ENCODE measurements around the gene TOGARAM2.

The TOGARAM2 gene

GRCh38 chr2:28948160-28948559 lies 32.9 kb upstream of the TOGARAM2 start:
- no peak overlapping the region for H4K12ac ChIP-seq (ENCODE audit: low read depth, low read length)
- H2BK12ac ChIP-seq (ENCODE audit: low read length) = no peak overlapping the region
- H4K91ac ChIP-seq (ENCODE audit: low read depth, low read length) = no peak overlapping the region
- no peak overlapping the region for H3K27ac ChIP-seq (ENCODE audit: low read depth, low read length)
- peaks cover 8 to 25% of the 10 kb centered on the region in 2 experiments for H3K36me3 ChIP-seq (ENCODE audit: control insufficient read depth in 1 of 2, insufficient read depth in 2 of 2, low read length in 2 of 2)
- no peak overlapping the region for H2AFZ ChIP-seq (ENCODE audit: insufficient read depth, low read length, poor library complexity)
- H3K9me3 ChIP-seq (ENCODE audit: insufficient read depth, low read depth, low read length) = peaks cover 3% of the 10 kb centered on the region
- no peaks in the 10 kb centered on the region for H3K27me3 ChIP-seq (ENCODE audit: insufficient read depth, low read length)
- H2BK5ac ChIP-seq (ENCODE audit: low read depth, low read length, poor library complexity) = no peak overlapping the region
- no peak overlapping the region for H3K18ac ChIP-seq (ENCODE audit: low read length)
- no peak for DNase-seq
- no peak overlapping the region for H3K4ac ChIP-seq (ENCODE audit: low read depth, low read length)
- no peaks in the 10 kb centered on the region for H3K79me1 ChIP-seq (ENCODE audit: low read length)
- H4K8ac ChIP-seq (ENCODE audit: low read depth, low read length) = no peak overlapping the region
- H2BK120ac ChIP-seq (ENCODE audit: insufficient read depth, low read length, poor library complexity) = no peak overlapping the region
- H3K4me3 ChIP-seq (ENCODE audit: low read depth, low read length) = no peak overlapping the region
- H3K4me1 ChIP-seq (ENCODE audit: control insufficient read depth in 1 of 2, insufficient read depth in 2 of 2, low read length in 2 of 2) = no peaks in the 10 kb centered on the region
- H3K14ac ChIP-seq (ENCODE audit: low read length) = no peak overlapping the region
- no peak overlapping the region for H3K9ac ChIP-seq (ENCODE audit: low read length)
- H3K79me2 ChIP-seq (ENCODE audit: control insufficient read depth, insufficient read depth, low read length, poor library complexity) = no peaks in the 10 kb centered on the region
- no CpG with 5 or more reads among the region's 2 CpGs for WGBS (ENCODE audit: extremely low coverage, insufficient coverage, insufficient read length)
- H2AK5ac ChIP-seq (ENCODE audit: low read length) = no peak overlapping the region
- H3K23ac ChIP-seq (ENCODE audit: low read length) = no peak overlapping the region
- no peak overlapping the region for H3K4me2 ChIP-seq (ENCODE audit: low read length)

- Histone ChIP-seq H3K27me3 (ENCODE audit: insufficient read depth, low read length) (no peaks in the 10 kb centered on the region), H3K4ac (ENCODE audit: low read depth, low read length) (no peak overlapping the region), H2BK12ac (ENCODE audit: low read length) (no peak overlapping the region), H3K4me3 (ENCODE audit: low read depth, low read length) (no peak overlapping the region), H3K9me3 (ENCODE audit: insufficient read depth, low read depth, low read length) (peaks cover 3% of the 10 kb centered on the region), H2BK120ac (ENCODE audit: insufficient read depth, low read length, poor library complexity) (no peak overlapping the region), H3K4me2 (ENCODE audit: low read length) (no peak overlapping the region), H2AK5ac (ENCODE audit: low read length) (no peak overlapping the region), H3K14ac (ENCODE audit: low read length) (no peak overlapping the region), H3K27ac (ENCODE audit: low read depth, low read length) (no peak overlapping the region), H3K23ac (ENCODE audit: low read length) (no peak overlapping the region), H2AFZ (ENCODE audit: insufficient read depth, low read length, poor library complexity) (no peak overlapping the region), H2BK5ac (ENCODE audit: low read depth, low read length, poor library complexity) (no peak overlapping the region), H3K79me1 (ENCODE audit: low read length) (no peaks in the 10 kb centered on the region), H4K8ac (ENCODE audit: low read depth, low read length) (no peak overlapping the region), H3K79me2 (ENCODE audit: control insufficient read depth, insufficient read depth, low read length, poor library complexity) (no peaks in the 10 kb centered on the region), H4K12ac (ENCODE audit: low read depth, low read length) (no peak overlapping the region), H4K91ac (ENCODE audit: low read depth, low read length) (no peak overlapping the region), H3K18ac (ENCODE audit: low read length) (no peak overlapping the region), H3K9ac (ENCODE audit: low read length) (no peak overlapping the region), H3K4me1 (ENCODE audit: control insufficient read depth in 1 of 2, insufficient read depth in 2 of 2, low read length in 2 of 2) (no peaks in the 10 kb centered on the region), H3K36me3 (ENCODE audit: control insufficient read depth in 1 of 2, insufficient read depth in 2 of 2, low read length in 2 of 2) (peaks cover 7 to 18% of the 10 kb centered on the region in 2 experiments)
- DNase-seq = no peak
- no CpG with 5 or more reads among the region's 1 CpG for WGBS (ENCODE audit: extremely low coverage, insufficient coverage, insufficient read length)
Measured at GRCh38 chr2:28949190-28949589, 31.9 kb upstream of the TOGARAM2 start.

- no peaks in the 10 kb centered on the region for H3K4me1 ChIP-seq (ENCODE audit: control insufficient read depth in 1 of 2, insufficient read depth in 2 of 2, low read length in 2 of 2)
- WGBS (ENCODE audit: extremely low coverage, insufficient coverage, insufficient read length) = no CpG with 5 or more reads among the region's 11 CpGs
Measured at GRCh38 chr2:28949617-28950305, 31.3 kb upstream of the TOGARAM2 start.

GRCh38 chr2:28950941-28951630 lies 30.0 kb upstream of the TOGARAM2 start:
- Histone ChIP-seq H4K12ac (ENCODE audit: low read depth, low read length) (no peak overlapping the region), H3K23ac (ENCODE audit: low read length) (no peak overlapping the region), H4K91ac (ENCODE audit: low read depth, low read length) (no peak overlapping the region), H2AK5ac (ENCODE audit: low read length) (no peak overlapping the region), H3K9ac (ENCODE audit: low read length) (no peak overlapping the region), H3K4me2 (ENCODE audit: low read length) (no peak overlapping the region), H3K4me3 (ENCODE audit: low read depth, low read length) (no peak overlapping the region), H4K8ac (ENCODE audit: low read depth, low read length) (no peak overlapping the region), H3K79me2 (ENCODE audit: control insufficient read depth, insufficient read depth, low read length, poor library complexity) (no peaks in the 10 kb centered on the region), H3K4me1 (ENCODE audit: control insufficient read depth in 1 of 2, insufficient read depth in 2 of 2, low read length in 2 of 2) (no peaks in the 10 kb centered on the region), H3K14ac (ENCODE audit: low read length) (no peak overlapping the region), H2BK12ac (ENCODE audit: low read length) (no peak overlapping the region), H3K27ac (ENCODE audit: low read depth, low read length) (no peak overlapping the region), H3K9me3 (ENCODE audit: insufficient read depth, low read depth, low read length) (peaks cover 3% of the 10 kb centered on the region), H3K18ac (ENCODE audit: low read length) (no peak overlapping the region), H3K4ac (ENCODE audit: low read depth, low read length) (no peak overlapping the region), H3K79me1 (ENCODE audit: low read length) (no peaks in the 10 kb centered on the region), H2BK120ac (ENCODE audit: insufficient read depth, low read length, poor library complexity) (no peak overlapping the region), H2AFZ (ENCODE audit: insufficient read depth, low read length, poor library complexity) (no peak overlapping the region), H2BK5ac (ENCODE audit: low read depth, low read length, poor library complexity) (no peak overlapping the region), H3K27me3 (ENCODE audit: insufficient read depth, low read length) (no peaks in the 10 kb centered on the region), H3K36me3 (ENCODE audit: control insufficient read depth in 1 of 2, insufficient read depth in 2 of 2, low read length in 2 of 2) (peaks cover 3 to 13% of the 10 kb centered on the region in 2 experiments)
- DNase-seq = peak; percentile 42 to 67
- WGBS (ENCODE audit: extremely low coverage, insufficient coverage, insufficient read length) = no CpG with 5 or more reads among the region's 12 CpGs

More at GRCh38 chr2:28949617-28950305, 31.3 kb upstream of the TOGARAM2 start:
- H2BK12ac ChIP-seq (ENCODE audit: low read length) = no peak overlapping the region
- no peak overlapping the region for H4K12ac ChIP-seq (ENCODE audit: low read depth, low read length)
- H2AFZ ChIP-seq (ENCODE audit: insufficient read depth, low read length, poor library complexity) = no peak overlapping the region
- H3K27ac ChIP-seq (ENCODE audit: low read depth, low read length) = no peak overlapping the region
- no peak overlapping the region for H3K4me2 ChIP-seq (ENCODE audit: low read length)
- H3K14ac ChIP-seq (ENCODE audit: low read length) = no peak overlapping the region
- no peak overlapping the region for H4K91ac ChIP-seq (ENCODE audit: low read depth, low read length)
- no peak overlapping the region for H4K8ac ChIP-seq (ENCODE audit: low read depth, low read length)
- peaks cover 4 to 15% of the 10 kb centered on the region in 2 experiments for H3K36me3 ChIP-seq (ENCODE audit: control insufficient read depth in 1 of 2, insufficient read depth in 2 of 2, low read length in 2 of 2)
- no peak overlapping the region for H2BK120ac ChIP-seq (ENCODE audit: insufficient read depth, low read length, poor library complexity)
- no peak overlapping the region for H3K18ac ChIP-seq (ENCODE audit: low read length)
- no peak overlapping the region for H2AK5ac ChIP-seq (ENCODE audit: low read length)
- H3K79me2 ChIP-seq (ENCODE audit: control insufficient read depth, insufficient read depth, low read length, poor library complexity) = no peaks in the 10 kb centered on the region
- H3K9ac ChIP-seq (ENCODE audit: low read length) = no peak overlapping the region
- no peaks in the 10 kb centered on the region for H3K79me1 ChIP-seq (ENCODE audit: low read length)
- no peaks in the 10 kb centered on the region for H3K27me3 ChIP-seq (ENCODE audit: insufficient read depth, low read length)
- peaks cover 3% of the 10 kb centered on the region for H3K9me3 ChIP-seq (ENCODE audit: insufficient read depth, low read depth, low read length)
- DNase-seq = peak in 1 of 2 donors; percentile 10
- no peak overlapping the region for H3K4ac ChIP-seq (ENCODE audit: low read depth, low read length)
- no peak overlapping the region for H3K4me3 ChIP-seq (ENCODE audit: low read depth, low read length)
- H3K23ac ChIP-seq (ENCODE audit: low read length) = no peak overlapping the region
- no peak overlapping the region for H2BK5ac ChIP-seq (ENCODE audit: low read depth, low read length, poor library complexity)
